ENCODE data around the gene ELFN1. TPM values are rescaled to one million over a fixed set of nuclear protein-coding genes. Genes with fewer than 3 reads are reported as not detected.

Gene ELFN1
- total and polyA plus RNA-seq, 2 donors from 2014 or later: 3.5 to 3.8 TPM

- Histone ChIP-seq H3K9me3 (ENCODE audit: control insufficient read depth in 2 of 3, insufficient read depth in 1 of 3, low read length in 3 of 3) (no peaks in the 10 kb centered on the region), H3K27me3 (ENCODE audit: control insufficient read depth, insufficient read depth, low read length) (no peaks in the 10 kb centered on the region), H3K27ac (ENCODE audit: low read depth in 2 of 2, low read length in 2 of 2) (no peak overlapping the region), H3K9ac (ENCODE audit: low read length in 3 of 3) (no peak overlapping the region), H3K4me3 (ENCODE audit: low read length in 3 of 3) (no peak overlapping the region), H3K36me3 (ENCODE audit: control insufficient read depth in 2 of 3, insufficient read depth in 3 of 3, low read length in 3 of 3) (no peaks in the 10 kb centered on the region), H3K4me1 (ENCODE audit: control insufficient read depth in 2 of 3, insufficient read depth in 2 of 3, low read depth in 1 of 3, low read length in 3 of 3) (peaks cover 0 to 7% (median 6%) of the 10 kb centered on the region in 3 donors)
- DNase-seq: peak in 2 of 5 donors; percentile 33 to 53
- intact Hi-C loops (cut with DNase I): no loop called here
- no peak for FAIRE-seq
- TF ChIP-seq CTCF (IDR thresholded peaks at IDR 0.05; ENCODE audit: borderline replicate concordance, extremely low read depth, insufficient read depth): no peak
These were observed 26.8 kb downstream of the ELFN1 start for GRCh38 chr7:1696671-1697498.

GRCh38 chr7:1697499-1698125 lies 27.5 kb downstream of the ELFN1 start:
- H3K9ac ChIP-seq (ENCODE audit: low read length in 3 of 3): no peak overlapping the region
- peaks cover 0 to under 1% (median 0%) of the 10 kb centered on the region in 3 donors for H3K4me1 ChIP-seq (ENCODE audit: control insufficient read depth in 2 of 3, insufficient read depth in 2 of 3, low read depth in 1 of 3, low read length in 3 of 3)
- no peaks in the 10 kb centered on the region for H3K36me3 ChIP-seq (ENCODE audit: control insufficient read depth in 2 of 3, insufficient read depth in 3 of 3, low read length in 3 of 3)
- peak in 2 of 5 donors; percentile 9 to 21 for DNase-seq
- intact Hi-C loops (cut with DNase I): no loop called here
- no peak for TF ChIP-seq CTCF (IDR thresholded peaks at IDR 0.05; ENCODE audit: borderline replicate concordance, extremely low read depth, insufficient read depth)
- H3K4me3 ChIP-seq (ENCODE audit: low read length in 3 of 3): no peak overlapping the region
- FAIRE-seq: no peak
- no peaks in the 10 kb centered on the region for H3K9me3 ChIP-seq (ENCODE audit: control insufficient read depth in 2 of 3, insufficient read depth in 1 of 3, low read length in 3 of 3)
- no peaks in the 10 kb centered on the region for H3K27me3 ChIP-seq (ENCODE audit: control insufficient read depth, insufficient read depth, low read length)
- H3K27ac ChIP-seq (ENCODE audit: low read depth in 2 of 2, low read length in 2 of 2): no peak overlapping the region

GRCh38 chr7:1698201-1698600 lies 28.1 kb downstream of the ELFN1 start:
- no peaks in the 10 kb centered on the region for H3K36me3 ChIP-seq (ENCODE audit: control insufficient read depth in 2 of 3, insufficient read depth in 3 of 3, low read length in 3 of 3)
- H3K4me1 ChIP-seq (ENCODE audit: control insufficient read depth in 2 of 3, insufficient read depth in 2 of 3, low read depth in 1 of 3, low read length in 3 of 3): no peaks in the 10 kb centered on the region
- no peak overlapping the region for H3K27ac ChIP-seq (ENCODE audit: low read depth in 2 of 2, low read length in 2 of 2)
- no peak for TF ChIP-seq CTCF (IDR thresholded peaks at IDR 0.05; ENCODE audit: borderline replicate concordance, extremely low read depth, insufficient read depth)
- peak in 1 of 5 donors; percentile 17 for DNase-seq
- H3K9ac ChIP-seq (ENCODE audit: low read length in 3 of 3): no peak overlapping the region
- no peak for FAIRE-seq
- H3K9me3 ChIP-seq (ENCODE audit: control insufficient read depth in 2 of 3, insufficient read depth in 1 of 3, low read length in 3 of 3): no peaks in the 10 kb centered on the region
- no peak overlapping the region for H3K4me3 ChIP-seq (ENCODE audit: low read length in 3 of 3)
- H3K27me3 ChIP-seq (ENCODE audit: control insufficient read depth, insufficient read depth, low read length): no peaks in the 10 kb centered on the region
- intact Hi-C loops (cut with DNase I): no loop called here

Measured in kidney (tissue), 14 donors.